Ovary (tissue), 3 donors: Measurements from ENCODE around the gene ZSCAN21.

Experiments used
- EP300 ChIP-seq: sonication (generic); formaldehyde crosslinking; IDR thresholded peaks from one replicate; pipeline ENCODE4 v1.6.1; 2017; ENCODE audit warnings: antibody characterized with exemption
- POLR2A ChIP-seq: fragments of 450-650 bp; IDR thresholded peaks from one replicate; pipeline ENCODE4 v1.6.1; 2017; ENCODE audit warnings: antibody characterized with exemption, mild to moderate bottlenecking, moderate library complexity
- TF ChIP-seq, protein P1 (sequence below), 3 donors: fragments of 450-650 bp in 2 of 3; fragments of 200-600 bp in 1 of 3; IDR thresholded peaks; one replicate each; pipeline versions ENCODE4 v1.5.1 to v1.8.0; 2016 to 2022; ENCODE audit warnings: antibody characterized with exemption in 3 of 3, mild to moderate bottlenecking in 1 of 3
- donor health status: DM: no; HTN: no; CAD: no.

DNA sequence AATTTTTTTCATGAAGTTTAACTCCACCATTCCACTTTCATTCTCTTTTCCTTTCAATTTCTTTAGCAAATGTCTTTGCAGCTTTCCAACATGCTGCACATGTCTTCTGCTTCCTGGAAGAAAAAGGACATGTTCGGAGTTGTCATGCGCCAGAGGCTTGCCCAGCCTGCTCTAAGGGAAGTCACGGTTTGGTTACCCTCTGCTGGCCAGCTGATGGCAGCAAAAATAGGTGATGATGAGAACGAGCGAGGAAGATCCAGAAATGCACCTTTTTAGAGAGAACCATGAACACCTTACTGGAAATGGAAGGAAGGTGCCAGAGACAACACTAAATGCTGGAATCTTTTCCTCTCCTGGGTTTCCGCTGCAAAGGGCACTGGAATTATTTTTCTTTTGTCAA lies 4.9 kb upstream of the ZSCAN21 start:
- TF ChIP-seq POLR2A, result no peak
- TF ChIP-seq, protein P1, sequence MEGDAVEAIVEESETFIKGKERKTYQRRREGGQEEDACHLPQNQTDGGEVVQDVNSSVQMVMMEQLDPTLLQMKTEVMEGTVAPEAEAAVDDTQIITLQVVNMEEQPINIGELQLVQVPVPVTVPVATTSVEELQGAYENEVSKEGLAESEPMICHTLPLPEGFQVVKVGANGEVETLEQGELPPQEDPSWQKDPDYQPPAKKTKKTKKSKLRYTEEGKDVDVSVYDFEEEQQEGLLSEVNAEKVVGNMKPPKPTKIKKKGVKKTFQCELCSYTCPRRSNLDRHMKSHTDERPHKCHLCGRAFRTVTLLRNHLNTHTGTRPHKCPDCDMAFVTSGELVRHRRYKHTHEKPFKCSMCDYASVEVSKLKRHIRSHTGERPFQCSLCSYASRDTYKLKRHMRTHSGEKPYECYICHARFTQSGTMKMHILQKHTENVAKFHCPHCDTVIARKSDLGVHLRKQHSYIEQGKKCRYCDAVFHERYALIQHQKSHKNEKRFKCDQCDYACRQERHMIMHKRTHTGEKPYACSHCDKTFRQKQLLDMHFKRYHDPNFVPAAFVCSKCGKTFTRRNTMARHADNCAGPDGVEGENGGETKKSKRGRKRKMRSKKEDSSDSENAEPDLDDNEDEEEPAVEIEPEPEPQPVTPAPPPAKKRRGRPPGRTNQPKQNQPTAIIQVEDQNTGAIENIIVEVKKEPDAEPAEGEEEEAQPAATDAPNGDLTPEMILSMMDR (IDR thresholded peaks at IDR 0.05), result no peak
- no peak for TF ChIP-seq EP300
